H7 (cell line): ENCODE data around the gene CETN1. TPM values are rescaled to one million over a fixed set of nuclear protein-coding genes. Genes with fewer than 3 reads are reported as not detected.

ENCODE experiments used
- DNase-seq: peaks from one replicate; pipeline ENCODE4 v3.0.0; 2012
- H3K27me3 ChIP-seq: 2 replicates; pipeline ENCODE4 v1.6.0; 2011; ENCODE audit warnings: mild to moderate bottlenecking, low read length; ENCODE audit not compliant: control insufficient read depth, insufficient read depth
- H3K36me3 ChIP-seq: replicated peaks from 2 replicates; pipeline ENCODE4 v1.5.1; 2011; ENCODE audit warnings: low read length; ENCODE audit not compliant: control insufficient read depth, insufficient read depth
- H3K4me3 ChIP-seq: 2 replicates; pipeline ENCODE4 v1.5.1; 2011; ENCODE audit warnings: low read depth, mild to moderate bottlenecking, control low read depth, low read length, moderate library complexity; ENCODE audit not compliant: insufficient read depth
- total RNA-seq: library from RNA; depleted of rRNA; stranded (reverse); fragments of >200 nt; shearing (Covaris generic); gene quantifications from 2 replicates; pipeline ENCODE4 v1.2.3, GENCODE V29; 2014; rRNA removed

Gene CETN1
- not detected in 2 replicates for total RNA-seq

GRCh38 chr18:580154-580553, at the start of gene CETN1:
CETN1 (plus strand) TSS chr18:580380; CDS start chr18:580409, 29 bp downstream.
- Histone ChIP-seq H3K4me3 (no peak within 1 kb of the TSS), H3K27me3 (no peaks in the 10 kb centered on the region), H3K36me3 (no peaks in the 10 kb centered on the region)
- DNase-seq = no peak

- Histone ChIP-seq H3K4me3 (no peak overlapping the region), H3K36me3 (no peaks in the 10 kb centered on the region), H3K27me3 (no peaks in the 10 kb centered on the region)
- DNase-seq = no peak
Measured at GRCh38 chr18:532018-532417, 48.2 kb upstream of the CETN1 start.

DNA sequence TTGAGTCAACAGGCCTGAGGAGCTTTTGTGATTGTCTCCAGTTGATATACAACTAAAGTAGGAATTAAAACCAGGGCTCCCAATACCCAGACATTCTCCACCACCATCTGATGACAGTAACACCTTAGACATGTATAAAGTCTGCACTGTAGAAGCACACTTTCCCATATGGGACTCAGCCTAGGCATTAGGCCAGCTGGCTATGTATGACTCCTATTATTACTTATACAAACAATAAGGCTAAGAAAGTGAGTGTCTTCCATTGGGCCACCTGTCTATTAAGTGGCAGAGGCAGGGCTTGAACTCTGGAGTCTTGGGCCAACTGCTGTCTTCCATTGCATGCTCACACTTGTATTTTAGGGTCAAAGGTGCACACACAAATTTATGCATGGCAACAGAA, 47.5 kb upstream of the CETN1 start:
- H3K27me3 ChIP-seq = no peaks in the 10 kb centered on the region
- H3K36me3 ChIP-seq = no peaks in the 10 kb centered on the region
- DNase-seq = no peak
- no peak overlapping the region for H3K4me3 ChIP-seq

- H3K27me3 ChIP-seq = no peaks in the 10 kb centered on the region
- no peak overlapping the region for H3K4me3 ChIP-seq
- no peaks in the 10 kb centered on the region for H3K36me3 ChIP-seq
- DNase-seq = no peak
Measured at GRCh38 chr18:533995-534601, 46.1 kb upstream of the CETN1 start.

- no peaks in the 10 kb centered on the region for H3K36me3 ChIP-seq
- no peak overlapping the region for H3K4me3 ChIP-seq
- no peaks in the 10 kb centered on the region for H3K27me3 ChIP-seq
Measured at GRCh38 chr18:543447-544078, 36.6 kb upstream of the CETN1 start.

GRCh38 chr18:549967-550366, 30.2 kb upstream of the CETN1 start:
- Histone ChIP-seq H3K27me3 (no peaks in the 10 kb centered on the region), H3K4me3 (no peak overlapping the region), H3K36me3 (no peaks in the 10 kb centered on the region)
- DNase-seq = no peak

More at GRCh38 chr18:543447-544078, 36.6 kb upstream of the CETN1 start:
- no peak for DNase-seq

GRCh38 chr18:551404-552061, 28.6 kb upstream of the CETN1 start:
- Histone ChIP-seq H3K36me3 (no peaks in the 10 kb centered on the region), H3K27me3 (no peaks in the 10 kb centered on the region), H3K4me3 (no peak overlapping the region)
- DNase-seq = no peak

GRCh38 chr18:555705-556457, 24.3 kb upstream of the CETN1 start:
- no peak for DNase-seq
- H3K4me3 ChIP-seq = no peak overlapping the region
- H3K27me3 ChIP-seq = no peaks in the 10 kb centered on the region
- no peaks in the 10 kb centered on the region for H3K36me3 ChIP-seq

GRCh38 chr18:564708-565561, 15.2 kb upstream of the CETN1 start:
- no peaks in the 10 kb centered on the region for H3K27me3 ChIP-seq
- no peak overlapping the region for H3K4me3 ChIP-seq
- no peaks in the 10 kb centered on the region for H3K36me3 ChIP-seq
- DNase-seq = no peak

DNA sequence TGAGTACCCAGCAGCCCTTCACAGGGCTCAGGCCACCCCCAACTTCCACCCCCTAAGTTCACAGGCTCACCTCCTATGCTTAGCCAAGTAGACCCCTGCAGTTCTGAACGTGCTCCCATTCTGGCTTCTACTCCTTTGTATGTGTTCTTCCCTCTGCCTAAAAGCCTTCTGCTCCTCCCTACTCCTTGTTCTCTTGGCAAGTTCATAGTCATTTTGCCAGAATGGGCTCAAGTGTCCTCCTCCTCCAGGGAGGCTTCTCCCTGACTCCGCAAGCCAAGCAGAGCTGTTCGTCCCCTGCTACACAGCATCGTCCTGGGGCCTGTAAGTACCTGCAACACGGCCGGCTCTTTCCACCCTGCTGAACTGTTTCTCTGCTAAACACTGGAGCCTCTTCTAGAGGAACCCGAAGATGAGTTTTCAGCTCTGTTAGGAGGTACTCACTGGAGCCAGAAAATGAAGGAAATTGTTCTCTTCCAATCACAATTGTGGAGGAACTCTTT, 14.6 kb upstream of the CETN1 start:
- Histone ChIP-seq H3K27me3 (no peaks in the 10 kb centered on the region), H3K4me3 (no peak overlapping the region), H3K36me3 (no peaks in the 10 kb centered on the region)
- DNase-seq = no peak

DNA sequence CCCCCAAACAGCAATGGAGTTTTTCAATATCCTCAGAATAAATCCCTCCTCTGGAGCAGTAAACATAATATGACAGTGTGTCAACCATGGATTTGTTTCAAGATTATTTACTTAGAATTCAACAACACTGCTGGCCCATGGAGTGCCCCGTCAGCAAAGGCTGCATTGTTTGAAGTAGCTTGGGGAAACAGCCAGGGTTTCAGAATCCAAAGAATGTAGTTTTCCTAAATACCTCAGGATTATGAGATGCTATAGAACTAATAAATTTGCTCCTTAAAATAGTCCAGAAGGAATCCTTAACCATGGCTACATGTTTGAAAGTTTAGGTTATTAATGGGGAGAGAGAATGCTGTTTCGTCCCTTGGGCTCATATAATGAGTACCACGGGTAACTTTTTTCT, 13.1 kb upstream of the CETN1 start:
- no peak for DNase-seq
- H3K36me3 ChIP-seq = no peaks in the 10 kb centered on the region
- H3K27me3 ChIP-seq = no peaks in the 10 kb centered on the region
- H3K4me3 ChIP-seq = no peak overlapping the region

- DNase-seq = no peak
- Histone ChIP-seq H3K27me3 (no peaks in the 10 kb centered on the region), H3K4me3 (no peak overlapping the region), H3K36me3 (no peaks in the 10 kb centered on the region)
Measured at GRCh38 chr18:568731-569130, 11.4 kb upstream of the CETN1 start.

GRCh38 chr18:570256-570655, 9.9 kb upstream of the CETN1 start:
- no peaks in the 10 kb centered on the region for H3K27me3 ChIP-seq
- no peak overlapping the region for H3K4me3 ChIP-seq
- no peaks in the 10 kb centered on the region for H3K36me3 ChIP-seq
- no peak for DNase-seq

GRCh38 chr18:570697-571096, 9.5 kb upstream of the CETN1 start:
- Histone ChIP-seq H3K4me3 (no peak overlapping the region), H3K36me3 (no peaks in the 10 kb centered on the region), H3K27me3 (no peaks in the 10 kb centered on the region)
- no peak for DNase-seq
